ENCODE results near the gene KCNJ14.
A peak's percentile ranks its signal among the peaks of the same experiment; 100 is the strongest.
"Not testable (repeated sequence)": the region's sequence is repeated elsewhere in the genome, so short reads cannot be mapped to it uniquely, and the experiment has no call there.

KCNJ14 gene

GRCh38 chr19:48483301-48483700, 27.9 kb downstream of the KCNJ14 start:
- ATAC-seq (no peak), DNase-seq (no peak)
- Mint-ChIP-seq H3K36me3 (ENCODE audit: low read depth) (peaks cover 2% of the 10 kb centered on the region), H3K9me3 (no peaks in the 10 kb centered on the region), H3K4me1 (peaks cover 21% of the 10 kb centered on the region), H3K27ac (no peak overlapping the region), H3K4me3 (no peak overlapping the region), H3K27me3 (no peaks in the 10 kb centered on the region)

GRCh38 chr19:48484247-48484893, 29.0 kb downstream of the KCNJ14 start:
- DNase-seq (no peak), ATAC-seq (no peak)
- Mint-ChIP-seq H3K36me3 (ENCODE audit: low read depth) (peaks cover under 1% of the 10 kb centered on the region), H3K27me3 (no peaks in the 10 kb centered on the region), H3K27ac (no peak overlapping the region), H3K4me3 (no peak overlapping the region), H3K9me3 (no peaks in the 10 kb centered on the region), H3K4me1 (peaks cover 21% of the 10 kb centered on the region)

GRCh38 chr19:48484931-48485612, 29.7 kb downstream of the KCNJ14 start:
- Mint-ChIP-seq H3K27ac (no peak overlapping the region), H3K9me3 (no peaks in the 10 kb centered on the region), H3K36me3 (ENCODE audit: low read depth) (no peaks in the 10 kb centered on the region), H3K4me1 (peaks cover 23% of the 10 kb centered on the region), H3K27me3 (peaks cover 2% of the 10 kb centered on the region), H3K4me3 (no peak overlapping the region)
- ATAC-seq (no peak), DNase-seq (no peak)

- not testable (repeated sequence) for DNase-seq; H3K36me3 Mint-ChIP-seq (ENCODE audit: low read depth); H3K27me3 Mint-ChIP-seq
Measured at GRCh38 chr19:48486706-48487105, 31.3 kb downstream of the KCNJ14 start.

GRCh38 chr19:48487544-48487943, 32.2 kb downstream of the KCNJ14 start:
- H3K27me3 Mint-ChIP-seq: peaks cover 15% of the 10 kb centered on the region

More at GRCh38 chr19:48486706-48487105, 31.3 kb downstream of the KCNJ14 start:
- not testable (repeated sequence) for H3K27ac Mint-ChIP-seq, H3K9me3 Mint-ChIP-seq, H3K4me3 Mint-ChIP-seq, ATAC-seq
- peaks cover 21% of the 10 kb centered on the region for H3K4me1 Mint-ChIP-seq

GRCh38 chr19:48487948-48488347, 32.6 kb downstream of the KCNJ14 start:
- Mint-ChIP-seq H3K4me3 (no peak overlapping the region), H3K36me3 (ENCODE audit: low read depth) (no peaks in the 10 kb centered on the region), H3K27ac (no peak overlapping the region), H3K4me1 (peaks cover 27% of the 10 kb centered on the region), H3K9me3 (no peaks in the 10 kb centered on the region), H3K27me3 (peaks cover 18% of the 10 kb centered on the region)
- ATAC-seq: no peak
- no peak for DNase-seq

More at GRCh38 chr19:48487544-48487943, 32.2 kb downstream of the KCNJ14 start:
- no peak for DNase-seq
- H3K9me3 Mint-ChIP-seq: no peaks in the 10 kb centered on the region
- no peak overlapping the region for H3K4me3 Mint-ChIP-seq
- H3K27ac Mint-ChIP-seq: no peak overlapping the region
- H3K4me1 Mint-ChIP-seq: peaks cover 23% of the 10 kb centered on the region
- no peak for ATAC-seq
- H3K36me3 Mint-ChIP-seq (ENCODE audit: low read depth): no peaks in the 10 kb centered on the region

DNA sequence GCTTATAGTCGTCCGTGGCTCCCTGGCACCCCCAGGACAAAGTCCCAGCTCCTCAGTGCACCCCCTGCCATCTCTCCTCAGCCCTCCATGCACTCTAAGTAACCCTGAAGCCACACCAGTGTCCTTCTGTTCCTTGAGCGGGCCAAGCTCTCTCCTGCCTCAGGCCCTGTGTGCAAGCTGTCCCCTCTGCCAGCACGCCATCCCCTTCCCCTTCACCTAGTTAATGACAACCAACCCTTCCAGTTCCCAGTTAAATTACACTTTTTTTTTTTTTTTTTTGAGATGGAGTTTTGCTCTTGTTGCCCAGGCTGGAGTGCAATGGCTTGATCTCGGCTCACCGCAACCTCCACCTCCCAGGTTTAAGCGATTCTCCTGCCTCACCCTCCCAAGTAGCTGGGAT, 33.1 kb downstream of the KCNJ14 start:
- Mint-ChIP-seq H3K4me1 (peaks cover 29% of the 10 kb centered on the region), H3K27me3 (peaks cover 18% of the 10 kb centered on the region)
- H3K36me3 Mint-ChIP-seq (ENCODE audit: low read depth); DNase-seq; H3K9me3 Mint-ChIP-seq; H3K27ac Mint-ChIP-seq; H3K4me3 Mint-ChIP-seq; ATAC-seq: not testable (repeated sequence)

GRCh38 chr19:48489608-48490216, 34.3 kb downstream of the KCNJ14 start:
- Mint-ChIP-seq H3K4me3 (no peak overlapping the region), H3K27ac (no peak overlapping the region)

DNA sequence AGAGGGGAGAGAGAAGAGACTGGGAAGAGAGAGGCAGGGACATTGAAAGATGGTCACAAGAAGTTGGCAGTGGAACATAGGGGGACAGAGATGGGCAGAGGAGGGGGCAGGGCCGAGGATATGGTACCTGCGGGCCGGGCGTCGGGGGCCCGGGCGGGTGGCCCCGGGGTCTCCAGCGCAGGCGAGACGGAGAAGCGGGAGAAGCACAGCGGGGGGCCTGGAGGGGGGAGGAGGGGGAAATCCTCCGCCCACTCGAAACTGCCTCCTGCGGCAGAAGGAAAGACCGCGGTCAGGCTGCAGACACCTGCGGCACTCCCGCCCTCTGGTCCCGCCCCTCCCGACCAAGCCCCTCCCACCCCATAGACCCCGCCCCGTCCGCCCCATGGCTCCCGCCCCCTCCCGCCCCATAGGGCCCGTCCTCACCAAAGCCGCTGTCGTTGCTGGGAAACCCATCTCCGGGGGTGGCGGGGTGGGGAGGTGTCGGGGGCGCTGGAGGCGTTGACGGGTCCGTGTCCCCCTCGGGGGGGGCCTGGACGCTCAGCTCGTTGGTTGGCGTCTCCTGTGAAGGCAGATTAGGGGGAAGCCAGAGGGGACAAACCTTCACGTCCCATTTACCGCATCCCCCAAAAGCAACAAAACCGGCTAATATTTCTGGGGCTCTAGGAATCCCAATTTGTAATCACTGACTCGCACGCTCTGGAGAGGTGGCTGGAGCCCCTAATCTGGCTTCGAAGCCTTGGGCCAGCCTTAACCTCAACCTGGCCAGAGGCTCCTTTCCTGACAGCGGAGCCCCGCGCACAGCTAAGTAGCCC, 35.8 kb downstream of the KCNJ14 start:
- Mint-ChIP-seq H3K4me1 (peaks cover 37% of the 10 kb centered on the region), H3K27ac (no peak overlapping the region), H3K36me3 (ENCODE audit: low read depth) (no peaks in the 10 kb centered on the region), H3K27me3 (peaks cover 35% of the 10 kb centered on the region), H3K4me3 (peak overlapping the region; percentile 21), H3K9me3 (no peaks in the 10 kb centered on the region)
- peak; percentile 57 for DNase-seq
- ATAC-seq: peak; percentile 3

More at GRCh38 chr19:48489608-48490216, 34.3 kb downstream of the KCNJ14 start:
- peaks cover 34% of the 10 kb centered on the region for H3K4me1 Mint-ChIP-seq
- H3K27me3 Mint-ChIP-seq: peaks cover 24% of the 10 kb centered on the region
- no peaks in the 10 kb centered on the region for H3K9me3 Mint-ChIP-seq
- H3K36me3 Mint-ChIP-seq (ENCODE audit: low read depth): no peaks in the 10 kb centered on the region
- DNase-seq (peak; percentile 90), ATAC-seq (peak; percentile 56)

DNA sequence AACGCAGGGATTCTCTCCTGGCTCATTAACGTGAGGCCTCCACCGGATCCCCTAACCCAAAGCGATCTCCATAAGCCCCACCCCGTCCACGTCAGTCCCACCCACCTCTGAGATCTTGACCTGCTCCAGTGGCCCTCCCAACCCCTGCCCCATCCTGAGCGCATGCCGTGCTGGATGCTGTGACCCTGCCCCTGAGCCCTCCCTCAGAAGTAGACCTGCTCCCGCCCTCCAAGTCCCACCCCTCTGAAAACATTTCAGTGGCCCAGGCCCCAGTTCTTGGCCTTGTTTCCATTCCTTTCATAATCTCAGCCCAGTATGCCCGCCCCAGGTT, 36.4 kb downstream of the KCNJ14 start:
- no peak overlapping the region for H3K27ac Mint-ChIP-seq
- DNase-seq (no peak), ATAC-seq (no peak)
- H3K4me3 Mint-ChIP-seq: peak overlapping the region; percentile 21
- no peaks in the 10 kb centered on the region for H3K36me3 Mint-ChIP-seq (ENCODE audit: low read depth)
- H3K4me1 Mint-ChIP-seq: peaks cover 37% of the 10 kb centered on the region
- peaks cover 35% of the 10 kb centered on the region for H3K27me3 Mint-ChIP-seq
- H3K9me3 Mint-ChIP-seq: no peaks in the 10 kb centered on the region

DNA sequence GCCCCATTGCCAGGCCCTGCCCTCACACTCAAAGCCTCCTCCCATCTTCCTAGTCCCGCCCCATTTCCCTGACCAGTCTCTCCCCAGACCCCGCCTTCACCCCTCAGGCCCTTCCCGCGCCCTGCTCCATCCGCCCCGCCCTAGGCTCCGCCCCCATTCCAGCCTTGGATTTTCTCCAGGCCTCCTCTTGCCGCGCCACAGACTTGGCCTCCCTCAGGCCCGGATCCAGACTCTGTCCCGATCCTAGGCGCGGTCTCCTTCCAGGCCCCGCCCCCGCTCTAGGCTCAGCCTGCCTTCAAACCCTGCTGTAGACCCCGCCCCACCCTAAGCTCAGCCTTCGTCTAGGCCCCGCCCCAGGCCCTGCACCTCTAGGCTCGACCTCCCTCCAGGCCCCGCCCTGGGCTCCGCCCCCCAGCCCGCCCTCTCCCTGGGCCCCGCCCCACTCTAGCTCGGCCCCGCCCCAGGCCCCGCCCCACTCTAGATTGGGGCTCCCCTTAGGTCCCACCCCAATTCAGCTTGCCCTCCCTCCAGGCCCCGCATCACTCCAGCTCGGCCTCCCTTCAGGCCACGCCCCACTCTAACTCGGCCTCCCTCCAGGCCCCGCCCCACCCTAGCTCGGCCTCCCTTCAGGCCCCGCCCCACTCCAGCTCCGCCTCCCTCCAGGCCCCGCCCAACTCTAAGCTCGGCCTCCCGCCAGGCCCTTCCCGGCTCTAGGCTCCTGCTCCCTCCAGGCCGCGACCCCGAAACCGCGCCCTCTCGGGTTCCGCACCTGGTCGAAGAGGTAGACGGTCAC, 37.7 kb downstream of the KCNJ14 start:
- ATAC-seq (peak; percentile 73), DNase-seq (peak; percentile 83)
- Mint-ChIP-seq H3K27ac (no peak overlapping the region), H3K4me3 (peak overlapping the region; percentile 53), H3K9me3 (no peaks in the 10 kb centered on the region), H3K27me3 (peaks cover 42% of the 10 kb centered on the region), H3K4me1 (peaks cover 41% of the 10 kb centered on the region), H3K36me3 (ENCODE audit: low read depth) (no peaks in the 10 kb centered on the region)

- Mint-ChIP-seq H3K27ac (no peak overlapping the region), H3K4me1 (peaks cover 42% of the 10 kb centered on the region), H3K4me3 (peak overlapping the region; percentile 55), H3K36me3 (ENCODE audit: low read depth) (no peaks in the 10 kb centered on the region), H3K9me3 (no peaks in the 10 kb centered on the region), H3K27me3 (peaks cover 44% of the 10 kb centered on the region)
- DNase-seq (no peak), ATAC-seq (peak; percentile 3)
Measured at GRCh38 chr19:48493718-48494401, 38.5 kb downstream of the KCNJ14 start.

DNA sequence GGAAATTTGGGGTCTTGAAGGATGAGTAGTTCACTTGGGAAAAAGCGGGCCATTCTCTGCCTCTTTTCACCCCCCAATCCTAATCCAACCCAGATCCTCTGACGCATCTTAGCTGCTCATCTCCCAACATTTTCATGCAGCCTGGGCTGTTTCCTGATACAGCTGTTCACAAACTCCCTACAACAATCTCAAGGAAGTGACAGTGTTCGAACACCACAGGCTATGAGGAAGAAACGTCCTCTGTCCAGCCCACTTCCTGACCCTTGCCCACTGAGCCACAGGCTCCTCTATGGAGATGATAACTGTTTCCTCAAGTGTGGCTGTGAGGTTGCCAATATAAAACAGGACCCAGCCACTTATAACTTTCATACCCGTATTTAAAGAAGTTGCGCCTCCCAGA, 40.0 kb downstream of the KCNJ14 start:
- Mint-ChIP-seq H3K9me3 (no peaks in the 10 kb centered on the region), H3K36me3 (ENCODE audit: low read depth) (no peaks in the 10 kb centered on the region), H3K27me3 (peaks cover 41% of the 10 kb centered on the region), H3K4me3 (no peak overlapping the region), H3K4me1 (peaks cover 35% of the 10 kb centered on the region), H3K27ac (no peak overlapping the region)
- ATAC-seq (no peak), DNase-seq (no peak)

Measured in activated naive CD8-positive, alpha-beta T cell treated with anti-CD3 and anti-CD28 coated beads, Interleukin-2, amount 50 U/mL, for 24 hours (primary cell).